GM21737 (cell line): Measurements from ENCODE around the gene CCDC106.

Experiments used
- ATAC-seq: cut with Tn5 transposase; IDR thresholded peaks from one replicate; pipeline ENCODE4 v1.9.1; 2021; ENCODE audit warnings: mild to moderate bottlenecking, moderate library complexity; ENCODE audit not compliant: unreplicated experiment

Gene CCDC106

DNA sequence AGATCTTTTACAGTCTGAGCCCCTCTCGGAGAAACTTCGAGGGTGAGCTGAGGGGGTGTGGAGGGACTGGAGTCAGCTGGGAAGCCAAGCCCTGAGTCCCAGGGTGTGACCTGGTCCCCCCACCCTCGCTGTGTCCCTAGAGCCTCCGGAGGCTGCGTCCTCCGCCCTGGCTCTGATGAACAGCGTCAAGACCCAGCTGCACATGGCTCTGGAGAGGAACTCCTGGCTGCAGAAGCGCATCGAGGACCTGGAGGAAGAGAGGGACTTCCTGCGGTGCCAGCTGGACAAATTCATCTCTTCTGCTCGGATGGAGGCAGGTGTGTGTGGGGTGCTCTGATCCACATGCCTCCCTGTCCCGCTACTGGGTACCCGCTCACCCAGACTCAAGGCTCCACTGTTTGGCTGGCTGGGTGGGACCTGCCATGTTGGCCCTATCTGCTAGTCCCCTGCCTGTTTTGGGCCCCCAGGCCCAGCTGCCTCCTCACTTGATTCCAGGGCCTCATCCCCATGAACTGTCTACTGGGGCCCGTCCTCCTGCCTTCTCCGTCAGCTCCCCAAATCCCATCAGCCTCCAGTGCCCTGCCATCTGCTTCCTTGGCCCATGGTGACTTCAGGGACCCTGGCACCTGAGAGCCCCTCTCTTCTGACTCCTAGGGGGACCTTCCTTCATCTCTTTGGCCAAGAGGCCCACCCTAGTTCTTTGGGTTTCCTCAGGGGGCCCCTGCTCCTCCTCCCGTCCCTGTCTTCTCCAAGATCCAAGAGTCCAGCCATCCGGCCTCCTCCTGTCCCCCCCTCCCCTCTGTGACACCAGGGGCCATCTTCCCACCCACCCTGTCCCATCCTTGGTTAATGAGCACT lies 1.5 kb downstream of the CCDC106 start:
- no peak for ATAC-seq

DNA sequence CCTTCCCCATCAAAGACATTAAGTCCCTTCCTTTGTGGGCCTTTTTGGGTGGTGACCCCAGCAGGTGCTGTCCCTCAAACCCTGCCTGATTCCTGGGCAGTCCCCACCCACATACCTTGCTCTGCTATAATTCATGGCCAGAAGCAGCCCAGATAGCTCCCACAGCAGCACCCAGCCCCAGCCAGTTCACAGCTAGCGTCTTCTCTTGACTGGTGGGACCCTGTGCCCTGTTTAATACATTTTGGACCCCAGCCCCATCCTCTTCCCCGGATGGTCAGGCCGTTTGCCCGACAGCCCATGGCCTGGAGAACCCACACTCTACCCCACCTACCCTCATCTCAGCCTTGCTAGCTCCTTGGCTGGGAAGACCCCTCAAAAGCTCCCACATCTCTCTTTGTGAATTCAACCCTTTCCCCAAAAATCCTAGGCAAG lies 2.1 kb downstream of the CCDC106 start:
- ATAC-seq, result no peak

DNA sequence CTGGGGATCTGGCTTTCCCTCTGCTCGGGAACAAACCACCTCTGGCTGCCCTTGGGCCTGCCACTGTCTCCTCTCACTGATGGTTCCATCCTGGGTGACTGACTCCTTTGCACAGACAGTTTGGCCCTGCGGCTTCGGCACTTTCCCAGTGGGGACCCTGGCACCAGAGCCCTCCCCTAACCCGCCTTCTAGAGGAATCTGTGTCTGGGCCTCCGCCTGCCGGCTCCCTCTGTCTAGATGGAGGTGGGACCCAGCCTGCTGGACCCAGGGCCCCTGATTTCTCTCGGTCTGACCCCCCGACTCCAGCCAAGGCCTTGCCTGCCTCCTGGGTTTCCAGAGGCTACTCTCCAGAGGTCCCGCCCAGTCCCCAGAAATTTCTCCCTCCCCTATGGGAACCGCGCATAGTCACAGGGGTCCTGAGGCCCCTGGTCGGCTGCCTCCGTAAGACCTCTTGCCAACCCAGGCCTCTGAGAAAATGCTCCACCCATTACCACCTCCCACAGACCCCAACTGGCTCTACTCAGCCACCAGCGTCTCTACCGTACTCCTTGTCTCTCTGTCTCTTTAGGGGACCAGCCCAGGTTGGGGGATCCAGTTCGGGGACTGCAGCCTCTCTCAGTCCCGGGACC lies 2.7 kb downstream of the CCDC106 start:
- ATAC-seq, result no peak

DNA sequence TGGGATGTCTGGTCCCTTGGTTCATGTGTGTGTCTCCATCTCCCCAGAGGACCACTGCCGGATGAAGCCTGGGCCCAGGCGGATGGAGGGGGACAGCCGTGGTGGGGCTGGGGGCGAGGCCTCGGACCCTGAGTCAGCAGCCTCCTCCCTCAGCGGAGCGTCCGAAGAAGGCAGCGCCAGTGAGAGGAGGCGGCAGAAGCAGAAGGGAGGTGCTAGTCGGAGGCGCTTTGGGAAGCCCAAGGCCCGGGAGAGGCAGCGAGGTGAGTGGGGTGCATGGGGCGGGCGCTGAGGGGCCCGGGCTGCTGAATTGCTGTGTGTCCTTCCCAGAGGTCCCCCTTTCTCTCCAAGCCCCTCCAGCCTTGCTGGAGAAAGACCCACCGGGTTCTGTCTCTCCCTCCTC lies 3.2 kb downstream of the CCDC106 start:
- ATAC-seq, result no peak

DNA sequence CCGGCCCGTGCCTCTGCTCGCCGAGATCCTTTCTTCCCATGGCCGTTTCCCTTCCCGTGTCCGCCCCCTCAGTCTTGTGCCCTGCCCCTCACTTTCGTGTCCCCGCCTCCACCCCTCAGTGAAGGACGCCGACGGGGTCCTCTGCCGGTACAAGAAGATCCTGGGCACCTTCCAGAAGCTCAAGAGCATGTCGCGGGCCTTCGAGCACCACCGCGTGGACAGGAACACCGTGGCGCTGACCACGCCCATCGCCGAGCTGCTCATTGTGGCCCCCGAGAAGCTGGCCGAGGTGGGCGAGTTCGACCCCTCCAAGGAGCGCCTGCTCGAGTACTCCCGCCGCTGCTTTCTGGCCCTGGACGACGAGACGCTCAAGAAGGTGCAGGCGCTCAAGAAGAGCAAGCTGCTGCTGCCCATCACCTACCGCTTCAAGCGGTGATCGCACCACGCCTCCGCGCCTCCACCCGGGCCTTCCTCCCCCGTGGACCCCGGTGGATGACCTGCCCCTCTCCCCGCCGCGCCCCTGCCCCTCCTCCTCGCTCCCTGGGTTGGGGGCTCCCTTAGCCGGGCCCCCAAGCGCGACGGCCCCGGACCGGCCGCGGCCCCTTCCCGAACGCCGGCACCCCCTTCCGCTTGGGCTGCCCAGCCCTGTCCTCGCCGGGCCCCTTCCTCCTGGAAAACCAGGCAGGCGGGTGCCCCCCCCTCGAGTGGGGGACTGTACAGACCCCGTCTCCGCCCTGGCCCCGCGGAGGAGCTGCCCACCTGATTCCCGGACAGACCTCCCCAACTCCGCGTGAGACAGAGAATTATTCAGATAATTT lies 4.5 kb downstream of the CCDC106 start:
- no peak for ATAC-seq

DNA sequence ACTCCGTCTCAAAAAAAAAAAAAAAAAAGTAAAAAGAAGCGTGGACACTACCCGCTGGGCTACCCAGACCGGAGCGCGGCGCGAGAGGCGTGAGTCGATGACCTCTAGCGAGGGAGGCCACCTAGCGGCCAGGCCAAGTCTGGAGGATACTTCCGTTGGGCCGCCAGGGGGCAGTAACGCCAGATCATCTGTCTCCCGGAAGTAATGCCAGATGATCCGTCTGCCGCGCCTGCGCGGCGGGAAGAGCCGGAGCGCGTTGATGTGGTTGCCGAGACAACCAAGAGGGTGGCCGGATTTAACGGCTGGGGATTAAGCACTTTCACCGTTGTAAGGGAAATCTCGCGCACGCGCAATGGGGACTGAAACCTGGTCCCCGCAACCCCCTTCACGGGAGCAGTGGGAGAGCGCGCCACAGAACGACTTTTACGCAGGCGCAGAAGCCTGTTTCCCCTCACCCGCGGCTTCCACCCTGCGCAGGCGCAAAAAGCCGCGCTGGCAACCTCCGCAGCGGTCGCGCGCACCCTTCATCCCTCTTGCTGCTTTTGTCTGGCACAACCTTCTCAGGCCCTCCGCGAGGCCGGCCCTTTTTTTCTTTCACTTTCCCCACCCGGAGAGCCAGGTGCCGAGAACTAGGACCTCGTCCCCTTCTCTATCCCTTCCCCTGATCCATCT lies 5.8 kb downstream of the CCDC106 start:
- ATAC-seq, result peak; percentile 35

DNA sequence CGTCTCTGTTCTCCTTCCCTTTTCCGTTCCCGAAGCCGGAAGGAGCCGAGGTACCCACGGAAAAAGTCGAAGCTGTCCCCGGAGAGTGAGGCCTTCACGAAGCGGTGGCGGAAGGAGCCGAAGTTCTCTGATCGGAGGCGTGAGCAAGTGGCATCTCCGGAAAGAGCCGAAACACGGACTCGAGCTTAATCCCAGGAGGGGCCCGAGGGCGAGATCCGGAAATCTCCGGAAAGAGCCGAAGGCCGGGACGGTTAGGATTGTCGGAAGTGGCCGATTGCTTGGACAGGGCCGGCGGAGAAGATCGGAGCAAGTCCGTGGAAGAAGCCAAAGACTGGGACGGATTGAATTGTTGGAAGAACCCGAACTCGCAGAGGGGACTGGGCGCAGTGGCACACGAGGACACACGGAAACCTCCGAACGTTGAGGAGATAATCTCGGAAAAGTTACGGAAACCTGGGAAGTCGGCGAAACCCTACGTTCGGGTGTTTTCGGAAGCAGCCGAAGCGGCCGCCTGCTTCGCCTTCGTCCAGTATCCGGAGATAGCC lies 6.4 kb downstream of the CCDC106 start:
- peak; percentile 49 for ATAC-seq

DNA sequence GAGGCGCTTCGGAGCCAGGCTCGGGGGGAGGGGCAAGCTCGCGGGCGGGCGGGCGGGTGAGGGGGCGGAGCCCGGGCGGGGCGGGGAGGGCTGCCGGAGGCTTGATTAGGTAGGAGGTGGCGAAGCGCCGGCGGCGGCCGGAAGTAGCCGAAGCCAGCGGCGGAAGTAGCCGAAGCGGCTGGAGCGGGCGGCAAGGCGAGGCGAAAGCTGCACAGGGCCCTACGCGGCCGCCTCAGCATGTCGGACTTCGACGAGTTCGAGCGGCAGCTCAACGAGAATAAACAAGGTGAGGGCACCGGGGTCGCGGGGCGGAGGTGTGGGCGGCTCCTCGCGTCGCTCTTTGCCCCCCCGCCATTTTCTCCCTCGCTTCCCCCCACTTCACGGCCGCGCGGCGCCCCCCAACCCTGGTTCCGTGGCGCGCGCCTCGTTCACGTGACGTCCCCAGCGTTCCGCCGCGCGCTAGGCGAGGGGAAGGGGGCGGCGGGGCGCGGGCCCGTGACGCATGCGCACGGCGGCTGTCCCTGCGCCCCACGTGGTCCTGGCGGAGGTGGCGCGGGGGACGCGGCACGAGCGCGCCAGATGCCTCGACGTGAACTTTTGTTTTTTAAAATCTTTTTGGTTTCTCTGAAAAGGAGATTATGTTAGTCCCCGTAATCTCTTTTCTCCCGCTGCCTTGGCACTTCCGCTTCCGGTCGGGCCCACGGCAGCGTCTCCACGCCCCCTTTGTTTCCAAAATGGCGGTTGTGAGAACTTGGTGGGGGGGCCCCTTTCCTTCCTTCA lies 7.0 kb downstream of the CCDC106 start, which contains the start of gene U2AF2:
Gene U2AF2, plus strand, starts transcription at position 168 of the 780 bp plus-strand sequence. Its CDS starts 70 bp downstream, at position 238.
- peak; percentile 34 for ATAC-seq

DNA sequence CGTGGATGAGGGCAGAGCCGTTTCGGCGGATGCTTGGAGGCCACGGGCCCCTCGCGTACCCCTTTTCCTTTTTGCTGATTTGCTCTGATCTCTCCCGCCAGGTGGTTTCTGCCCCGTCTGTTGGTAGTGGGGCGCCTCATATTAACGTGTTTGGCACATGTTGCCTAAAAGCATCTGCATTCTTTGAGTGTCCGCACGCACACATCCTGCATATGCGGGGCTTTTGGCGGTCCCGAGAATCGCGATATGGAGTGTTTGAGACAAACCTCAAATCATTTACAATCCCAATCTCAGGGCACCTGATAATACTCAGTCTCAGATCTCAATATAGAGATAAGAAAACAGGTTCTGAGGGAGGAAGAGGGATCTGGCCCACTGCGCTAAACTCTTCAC lies 7.6 kb downstream of the CCDC106 start:
- ATAC-seq, result no peak

DNA sequence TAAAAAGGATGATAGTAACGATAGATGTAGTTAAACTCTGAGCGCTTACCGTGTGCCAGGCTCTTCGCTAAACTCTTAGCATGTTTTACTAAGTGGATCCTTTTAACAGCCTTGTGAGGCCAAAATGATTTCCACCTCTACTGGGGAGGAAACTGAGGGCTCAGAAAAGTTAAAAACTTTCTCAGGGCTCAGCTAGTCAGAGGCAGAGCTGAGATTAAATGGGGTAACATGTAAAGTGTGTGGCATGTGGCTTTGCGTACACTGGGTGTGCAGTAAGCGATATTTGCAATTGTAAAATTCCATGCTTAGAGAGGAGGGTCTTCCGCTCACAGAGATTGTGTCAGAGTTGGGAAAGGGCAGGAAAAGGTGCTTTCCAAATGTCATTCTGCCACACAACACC lies 8.5 kb downstream of the CCDC106 start:
- no peak for ATAC-seq

DNA sequence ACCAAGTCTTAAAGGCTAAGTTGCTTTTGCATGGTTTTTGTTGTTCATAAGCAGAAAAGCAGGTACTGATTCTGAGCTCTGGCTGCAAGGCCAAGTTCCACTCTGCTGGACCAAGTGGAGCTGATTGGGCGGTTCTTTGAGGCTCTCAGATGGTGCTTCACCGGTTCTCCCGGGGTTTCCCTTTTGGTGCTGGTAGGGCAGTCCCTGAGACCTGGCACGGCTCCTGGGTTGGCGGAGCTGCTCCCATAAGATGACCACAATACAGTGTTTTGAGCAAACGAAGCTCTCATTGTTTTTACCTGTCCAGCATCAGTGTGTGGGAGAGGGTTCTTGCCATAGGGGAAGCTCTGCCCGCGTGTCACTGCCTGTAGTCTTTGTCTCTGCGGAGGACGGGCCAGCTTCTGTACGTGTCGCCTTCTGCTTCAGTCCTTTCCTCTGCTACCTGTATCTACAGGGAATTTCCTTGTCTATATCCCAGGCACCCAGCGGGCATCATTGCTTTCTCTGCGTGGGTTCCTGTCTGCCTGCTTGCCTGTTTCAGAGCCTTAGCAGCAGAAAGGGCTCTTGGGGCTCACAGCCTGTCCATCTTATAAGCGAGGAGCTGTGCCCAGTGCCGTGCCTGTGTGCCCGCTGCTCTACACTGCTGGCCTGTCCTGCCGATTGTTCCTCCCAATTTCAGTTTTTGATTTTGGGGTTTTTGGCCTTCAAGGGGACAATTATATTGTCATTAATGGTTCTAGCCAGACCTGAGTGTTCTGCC lies 9.2 kb downstream of the CCDC106 start:
- ATAC-seq, result no peak

DNA sequence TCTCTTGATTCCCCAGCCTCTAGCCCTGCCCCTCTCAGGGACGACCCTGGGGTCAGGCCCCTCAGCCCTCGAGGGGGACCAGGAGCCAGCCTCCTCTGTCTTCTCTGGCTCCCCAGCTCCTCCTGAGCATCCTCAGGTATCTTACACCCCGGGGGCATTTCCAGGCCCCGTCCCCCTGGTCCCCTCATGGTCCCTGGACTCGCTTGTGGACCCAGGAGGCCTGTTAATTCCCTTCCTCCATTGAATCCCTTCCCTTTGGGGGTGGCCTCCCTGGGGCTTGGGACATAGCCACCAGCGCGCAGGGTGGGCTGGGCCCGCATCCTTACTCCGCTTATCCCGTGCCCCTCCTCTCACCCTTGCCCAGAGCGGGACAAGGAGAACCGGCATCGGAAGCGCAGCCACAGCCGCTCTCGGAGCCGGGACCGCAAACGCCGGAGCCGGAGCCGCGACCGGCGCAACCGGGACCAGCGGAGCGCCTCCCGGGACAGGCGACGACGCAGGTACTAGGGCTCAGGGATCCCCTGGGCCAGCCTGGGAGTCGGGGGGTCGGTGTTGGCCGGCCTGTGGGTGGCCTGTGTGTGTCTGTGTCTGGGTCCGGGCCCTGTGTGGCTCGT lies 10.9 kb downstream of the CCDC106 start:
- ATAC-seq, result no peak

DNA sequence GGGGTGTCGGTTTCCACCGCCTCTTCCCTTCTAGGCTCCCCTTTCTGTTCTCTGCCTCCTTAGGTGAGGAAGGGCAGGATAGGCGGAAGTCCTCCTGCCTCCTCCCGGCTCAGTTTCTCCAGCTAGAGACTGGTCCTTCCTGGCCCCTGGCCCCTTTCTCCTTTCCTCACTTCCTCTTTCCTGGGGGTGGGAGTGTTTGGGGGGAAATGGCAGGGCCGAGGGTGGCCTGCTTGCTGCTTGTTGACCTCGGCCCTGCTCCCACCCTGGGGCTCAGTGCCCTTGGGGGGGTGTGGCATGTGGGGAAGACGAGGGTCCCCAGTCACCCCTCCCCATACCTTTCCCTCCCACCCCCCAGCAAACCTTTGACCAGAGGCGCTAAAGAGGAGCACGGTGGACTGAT lies 11.8 kb downstream of the CCDC106 start:
- no peak for ATAC-seq

DNA sequence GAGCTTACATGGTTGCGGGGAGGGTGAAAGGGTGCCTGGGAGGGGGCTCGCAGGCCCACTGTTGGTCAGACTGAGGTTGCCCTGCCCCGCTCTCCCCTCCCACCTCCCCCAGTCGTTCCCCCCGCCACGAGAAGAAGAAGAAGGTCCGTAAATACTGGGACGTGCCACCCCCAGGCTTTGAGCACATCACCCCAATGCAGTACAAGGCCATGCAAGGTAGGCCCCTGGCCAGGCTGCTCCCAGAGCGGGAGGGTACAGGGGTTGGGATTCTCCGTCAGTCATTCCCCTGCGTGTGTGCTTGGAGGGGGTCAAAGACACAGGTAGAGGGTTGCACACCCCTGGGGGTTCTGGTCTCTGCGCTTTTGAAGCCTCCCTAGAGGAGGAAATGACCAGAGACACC lies 12.4 kb downstream of the CCDC106 start:
- ATAC-seq, result no peak

DNA sequence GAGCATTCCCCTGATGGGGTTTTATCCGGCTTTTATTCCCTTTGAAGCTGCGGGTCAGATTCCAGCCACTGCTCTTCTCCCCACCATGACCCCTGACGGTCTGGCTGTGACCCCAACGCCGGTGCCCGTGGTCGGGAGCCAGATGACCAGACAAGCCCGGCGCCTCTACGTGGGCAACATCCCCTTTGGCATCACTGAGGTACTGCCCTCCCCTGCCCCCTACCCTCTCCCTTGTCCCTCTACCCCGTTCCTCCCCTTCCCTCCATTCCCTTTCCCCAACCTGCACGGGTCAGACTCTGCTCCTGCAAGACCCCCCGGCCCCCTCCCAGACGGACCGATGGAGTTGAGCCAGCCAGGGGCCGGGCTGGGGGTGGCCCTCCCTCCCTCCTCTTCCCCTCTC lies 13.0 kb downstream of the CCDC106 start:
- ATAC-seq, result no peak

DNA sequence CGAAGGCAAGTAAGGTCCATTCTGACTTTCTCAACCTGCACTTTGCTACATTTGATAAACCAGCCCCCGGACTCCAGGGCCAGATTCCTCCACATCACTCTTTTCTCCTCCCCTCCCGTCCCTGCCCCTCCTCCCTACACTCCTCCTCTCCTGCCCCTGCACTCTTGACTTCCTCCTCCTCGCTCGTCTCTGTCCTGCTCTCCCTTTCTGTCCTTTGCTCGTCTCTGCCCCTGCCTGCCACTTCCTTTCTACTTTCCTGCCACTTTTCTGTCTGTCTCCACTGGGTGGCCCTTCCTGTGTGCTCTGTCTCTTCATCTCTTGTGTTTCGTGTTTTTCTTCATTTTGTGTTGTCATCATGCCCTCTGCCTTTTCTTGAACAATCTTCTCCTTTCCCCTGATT lies 13.8 kb downstream of the CCDC106 start:
- no peak for ATAC-seq

DNA sequence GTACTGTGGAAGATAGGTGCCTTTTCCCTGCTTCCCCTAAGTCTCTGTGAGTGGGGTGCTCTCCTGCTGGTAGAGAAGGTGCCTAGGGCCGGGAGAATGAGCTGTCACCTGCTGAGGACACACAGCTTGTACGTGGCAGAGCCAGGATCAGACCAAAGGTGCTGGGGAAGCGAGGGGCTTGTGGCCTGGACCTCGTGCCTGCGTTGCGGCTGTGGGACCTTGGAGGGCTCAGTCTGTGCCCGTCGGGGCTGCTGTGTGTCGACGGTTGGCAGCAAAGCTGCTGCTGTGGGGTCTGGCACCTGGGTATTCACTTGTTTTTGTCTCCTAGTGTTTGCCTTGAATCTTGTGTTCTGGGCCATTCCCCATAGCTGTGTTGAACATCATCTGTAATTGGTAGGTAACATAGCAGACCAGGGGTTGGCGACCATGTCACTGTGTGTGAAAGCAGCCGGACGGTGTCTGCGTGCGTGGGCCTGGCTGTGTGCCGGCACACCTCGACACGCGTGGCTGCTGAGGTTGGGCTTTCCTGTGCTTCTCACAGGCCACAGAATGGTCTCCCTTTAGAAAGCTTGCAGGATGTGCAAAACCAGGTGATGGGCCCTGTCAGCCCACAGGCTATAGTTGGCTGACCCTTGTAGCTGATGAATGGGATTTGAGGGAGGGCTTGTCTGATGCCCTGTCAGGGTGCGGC lies 16.0 kb downstream of the CCDC106 start:
- no peak for ATAC-seq

DNA sequence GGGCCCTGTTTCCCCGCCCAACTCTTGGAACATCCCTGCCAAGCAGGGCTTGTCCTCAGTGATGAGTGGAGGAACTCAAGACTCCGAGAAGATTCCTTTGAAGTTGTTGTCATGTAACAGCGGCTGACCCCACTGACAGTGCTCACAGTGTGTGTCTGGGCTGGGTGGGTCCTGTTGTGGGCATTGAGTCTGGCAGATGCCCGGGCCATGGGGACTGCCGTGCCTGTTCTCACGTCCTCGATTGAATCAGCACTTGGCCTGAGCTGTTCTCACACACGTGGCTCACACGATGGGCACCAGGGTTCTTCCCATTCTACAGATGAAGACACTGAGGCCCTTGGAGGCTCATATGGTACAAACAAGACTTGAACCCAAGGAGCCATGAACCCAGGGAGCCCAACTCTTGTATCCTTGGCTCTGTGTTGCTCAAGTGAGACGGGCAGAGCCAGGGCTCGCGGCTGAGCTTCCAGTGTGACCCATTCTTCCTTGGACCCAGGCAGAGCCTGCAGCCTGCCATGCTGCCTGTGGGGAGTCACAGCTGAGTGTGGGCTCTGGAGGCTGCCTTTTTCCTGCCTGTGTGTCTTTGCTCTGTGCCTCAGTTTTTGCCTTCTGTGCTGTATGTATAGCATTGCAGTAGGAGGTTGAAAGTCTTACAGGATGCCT lies 18.5 kb downstream of the CCDC106 start:
- no peak for ATAC-seq
